HG02981 (cell line): Measurements from ENCODE around the gene RBMY1F.
"Not testable (repeated sequence)": the region's sequence is repeated elsewhere in the genome, so short reads cannot be mapped to it uniquely, and the experiment has no call there.

ENCODE experiments used
- ATAC-seq: cut with Tn5 transposase; IDR thresholded peaks from one replicate; pipeline ENCODE4 v1.9.1; 2021; ENCODE audit warnings: mild to moderate bottlenecking, moderate library complexity; ENCODE audit not compliant: unreplicated experiment

The RBMY1F gene

GRCh38 chrY:22182823-22183222 lies at the start of gene RBMY1F:
RBMY1F (minus strand) TSS chrY:22182923; CDS start chrY:22180969, 1,954 bp downstream.
- ATAC-seq, result not testable (repeated sequence)

- not testable (repeated sequence) for ATAC-seq
These were observed 31.6 kb downstream of the RBMY1F start for GRCh38 chrY:22151144-22151543.

GRCh38 chrY:22141011-22141695 lies 41.6 kb downstream of the RBMY1F start:
- ATAC-seq, result not testable (repeated sequence)

DNA sequence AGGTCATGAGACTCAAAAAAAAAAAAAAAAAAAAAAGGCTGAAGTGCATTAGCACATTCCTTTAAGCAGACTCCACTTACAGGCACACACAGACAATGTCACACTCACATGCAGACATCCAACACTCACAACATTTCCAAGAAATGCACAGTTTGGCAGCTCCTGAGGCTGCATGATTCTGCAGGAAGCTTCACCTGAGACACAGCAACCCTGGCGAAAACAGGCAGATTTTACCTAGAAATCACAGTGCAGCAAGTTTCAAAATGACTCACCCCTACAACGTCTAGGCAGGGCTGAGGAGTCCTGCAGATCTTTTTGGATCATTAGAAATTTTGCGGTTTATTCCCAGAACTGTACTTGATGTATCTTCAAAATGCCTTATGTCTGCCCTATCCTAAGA lies 48.0 kb downstream of the RBMY1F start:
- not testable (repeated sequence) for ATAC-seq

DNA sequence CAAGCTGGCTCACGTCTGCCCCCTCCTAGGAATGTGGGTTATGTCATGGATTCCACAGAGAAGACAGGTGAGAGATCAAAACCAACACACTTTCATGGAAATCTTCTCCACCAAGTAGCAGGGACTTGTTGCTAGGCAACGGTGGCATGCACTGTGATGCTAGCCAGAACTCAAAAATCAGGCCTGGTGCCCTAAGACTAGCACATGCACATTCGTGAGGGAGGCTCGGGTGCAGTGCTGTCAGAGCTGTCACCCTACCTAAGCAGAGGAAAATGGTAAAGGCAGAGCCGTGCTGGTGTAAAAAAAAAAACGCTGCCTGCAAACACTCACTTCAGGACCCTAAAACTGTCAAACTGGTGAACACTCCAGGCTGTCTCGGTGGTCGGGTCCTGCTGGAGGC lies 52.2 kb downstream of the RBMY1F start:
- not testable (repeated sequence) for ATAC-seq
